SH-SY5Y (cell line): ENCODE results near the gene NDEL1.

ENCODE experiments used
- GATA2 ChIP-seq: IDR thresholded peaks from 2 replicates; pipeline ENCODE4 v1.6.1; 2011; ENCODE audit warnings: mild to moderate bottlenecking, low read depth, low read length
- GATA3 ChIP-seq: IDR thresholded peaks from 2 replicates; pipeline ENCODE4 v1.6.1; 2011; ENCODE audit warnings: low read depth, mild to moderate bottlenecking, low read length, moderate library complexity

The NDEL1 gene

GRCh38 chr17:8473451-8474192 lies 37.9 kb downstream of the NDEL1 start:
- no peak for TF ChIP-seq GATA2
- TF ChIP-seq GATA3: no peak

GRCh38 chr17:8474826-8475225 lies 39.1 kb downstream of the NDEL1 start:
- TF ChIP-seq GATA3: no peak
- TF ChIP-seq GATA2: no peak

GRCh38 chr17:8475227-8475626 lies 39.5 kb downstream of the NDEL1 start:
- TF ChIP-seq GATA3 (no peak), GATA2 (no peak)

GRCh38 chr17:8475781-8476180 lies 40.1 kb downstream of the NDEL1 start:
- TF ChIP-seq GATA2 (no peak), GATA3 (no peak)

GRCh38 chr17:8476741-8477140 lies 41.1 kb downstream of the NDEL1 start:
- TF ChIP-seq GATA2: no peak

GRCh38 chr17:8477171-8477570 lies 41.5 kb downstream of the NDEL1 start:
- TF ChIP-seq GATA2: no peak
- no peak for TF ChIP-seq GATA3

GRCh38 chr17:8477715-8478441 lies 42.2 kb downstream of the NDEL1 start:
- TF ChIP-seq GATA2: no peak
- TF ChIP-seq GATA3: no peak

GRCh38 chr17:8479431-8479947 lies 43.8 kb downstream of the NDEL1 start:
- TF ChIP-seq GATA2: no peak

- TF ChIP-seq GATA3: no peak
- no peak for TF ChIP-seq GATA2
Observed at GRCh38 chr17:8480011-8480976, 44.6 kb downstream of the NDEL1 start.

- TF ChIP-seq GATA3: no peak
- no peak for TF ChIP-seq GATA2
Observed at GRCh38 chr17:8481089-8481488, 45.4 kb downstream of the NDEL1 start.

- TF ChIP-seq GATA3: no peak
- TF ChIP-seq GATA2: no peak
Observed at GRCh38 chr17:8481703-8482102, 46.0 kb downstream of the NDEL1 start.

- TF ChIP-seq GATA2 (no peak), GATA3 (no peak)
Observed at GRCh38 chr17:8482546-8482945, 46.9 kb downstream of the NDEL1 start.

GRCh38 chr17:8484465-8484864 lies 48.8 kb downstream of the NDEL1 start:
- TF ChIP-seq GATA2 (no peak), GATA3 (no peak)

- TF ChIP-seq GATA3 (no peak), GATA2 (no peak)
Observed at GRCh38 chr17:8485491-8485890, 49.8 kb downstream of the NDEL1 start.

GRCh38 chr17:8487130-8487645 lies 51.5 kb downstream of the NDEL1 start:
- TF ChIP-seq GATA3 (no peak), GATA2 (no peak)
